C4-2B (cell line): ENCODE measurements around the gene PNPLA2.

Experiments used
- CTCF ChIP-seq: fragments of 450-650 bp; conservative IDR thresholded peaks from 2 replicates; pipeline ENCODE4 v1.5.1; 2017; ENCODE audit warnings: mild to moderate bottlenecking
- ZFX ChIP-seq: fragments of 450-650 bp; IDR thresholded peaks from 2 replicates; pipeline ENCODE4 v1.6.1; 2017

GRCh38 chr11:788009-788640 lies 30.6 kb upstream of the PNPLA2 start:
- TF ChIP-seq CTCF (no peak), ZFX (no peak)
